UCSD-AML1 (cell line): ENCODE measurements around the gene GRID1.

Experiments used
- DNase-seq: peaks from one replicate; lab custom pipeline; 2025; ENCODE audit not compliant: unreplicated experiment; lab: John Stamatoyannopoulos, UW

The GRID1 gene

DNA sequence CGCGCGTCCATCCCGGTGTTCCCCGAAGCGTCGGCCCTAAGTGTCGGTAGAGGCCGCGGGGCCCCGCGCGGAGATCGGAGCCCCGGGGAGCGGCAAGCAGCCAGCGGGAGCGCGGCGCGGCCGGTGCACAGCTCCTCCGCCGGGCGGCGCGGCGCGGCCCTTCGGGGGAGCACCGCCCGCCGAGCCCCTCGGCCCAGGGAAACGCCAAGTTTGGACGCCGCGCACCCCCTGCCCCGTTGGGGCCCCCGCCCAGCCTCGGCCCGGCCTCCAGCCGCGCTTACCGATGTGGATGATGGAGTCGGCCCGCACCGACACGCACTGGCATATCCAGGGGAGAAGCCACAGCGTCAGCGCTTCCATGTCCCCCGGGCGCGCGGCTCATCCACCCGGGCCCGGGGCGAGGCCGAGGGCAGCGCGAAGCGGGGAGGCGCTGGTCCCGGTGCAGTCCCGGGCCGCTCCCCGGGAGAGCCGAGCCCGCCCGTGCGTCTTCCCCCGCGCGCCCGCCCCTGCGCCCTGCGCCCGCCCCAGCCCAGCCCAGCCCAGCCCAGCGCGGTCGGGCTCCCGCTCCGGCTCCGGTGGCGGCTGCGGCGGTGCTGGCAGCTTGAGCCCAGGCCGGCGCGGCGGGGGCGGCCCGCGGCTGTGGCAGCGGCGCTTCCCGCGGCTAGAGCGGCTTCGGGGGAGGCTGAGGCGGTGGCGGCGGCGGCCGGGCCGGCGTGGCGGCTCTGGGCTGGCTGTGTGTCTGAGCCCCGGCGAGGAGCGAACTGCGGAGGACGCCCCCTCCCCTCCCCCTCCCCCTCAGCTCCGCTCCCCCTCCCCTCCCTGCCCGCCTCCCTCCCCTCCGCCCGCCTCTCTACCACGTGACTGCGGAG is at the start of gene GRID1:
Gene GRID1, minus strand, starts transcription at position 763 of the 869 bp plus-strand sequence.
- DNase-seq, result no peak

DNA sequence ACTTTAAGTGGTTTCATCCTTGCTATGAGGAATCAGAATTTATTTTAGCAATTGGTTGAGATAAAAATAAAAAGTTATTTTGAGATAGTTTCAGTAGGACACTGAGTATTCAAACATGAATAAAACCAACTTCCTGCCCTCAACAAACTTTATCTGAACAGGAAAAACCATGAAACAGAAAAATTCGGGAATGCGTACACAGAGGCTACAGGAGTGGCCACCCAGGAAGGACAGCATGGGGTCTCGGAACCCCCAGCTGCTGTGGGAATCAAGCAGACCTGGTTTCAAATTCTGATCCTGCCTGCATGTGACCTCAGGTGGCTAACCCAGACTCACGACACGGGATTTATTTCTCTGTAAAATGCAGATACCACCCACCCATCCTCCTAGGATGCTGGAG is 49.0 kb upstream of the GRID1 start:
- DNase-seq, result no peak

DNA sequence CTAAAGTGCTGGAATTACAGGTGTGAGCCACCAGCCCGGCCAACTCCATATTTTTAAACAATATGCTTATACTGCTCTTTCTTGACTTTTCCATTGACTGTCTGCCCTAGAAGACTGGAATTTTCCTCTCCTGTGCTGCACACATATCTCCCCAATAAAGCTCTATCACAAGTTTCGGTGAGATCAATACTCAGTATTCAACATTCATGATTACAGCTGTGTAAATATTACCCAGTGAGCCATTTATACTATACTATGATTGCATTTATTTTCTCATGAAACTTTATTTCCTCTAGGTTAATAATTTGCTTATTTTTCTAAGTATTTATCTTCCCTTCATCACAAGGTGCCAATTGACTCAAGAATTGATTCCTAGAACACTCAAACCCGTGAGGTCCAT is 48.5 kb upstream of the GRID1 start:
- DNase-seq, result no peak

GRCh38 chr10:86413046-86413728 is 46.6 kb upstream of the GRID1 start:
- DNase-seq, result no peak

- no peak for DNase-seq
Observed at GRCh38 chr10:86411852-86412560, 45.4 kb upstream of the GRID1 start.

DNA sequence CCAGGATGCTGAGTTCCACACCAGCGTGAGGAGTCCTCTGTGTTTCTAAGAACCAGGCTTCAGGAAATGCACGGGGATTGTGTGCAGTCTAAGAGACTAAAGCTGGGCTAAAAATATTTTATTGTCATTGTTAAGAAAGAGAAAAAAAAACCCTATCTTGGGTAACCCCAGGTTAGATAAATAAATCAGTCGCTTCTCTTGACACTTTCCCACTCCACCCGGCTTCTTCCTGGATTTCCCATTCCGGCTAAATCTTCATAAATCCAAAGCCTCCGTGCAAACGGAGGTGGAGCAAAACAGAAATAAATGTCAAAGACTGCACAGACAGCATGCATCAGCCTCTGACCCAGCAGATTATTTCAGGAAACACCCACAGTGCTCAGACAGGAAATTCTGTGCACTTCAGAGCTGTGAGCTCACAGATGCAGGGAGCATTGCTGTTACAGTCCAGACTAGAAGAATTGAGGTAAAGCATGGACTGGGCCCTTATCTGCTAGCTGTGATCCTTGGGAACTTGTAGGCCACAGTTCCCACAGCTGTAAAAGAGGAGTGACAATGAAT is 44.8 kb upstream of the GRID1 start:
- peak; percentile 41 for DNase-seq

- DNase-seq, result no peak
Observed at GRCh38 chr10:86410542-86411124, 44.0 kb upstream of the GRID1 start.

DNA sequence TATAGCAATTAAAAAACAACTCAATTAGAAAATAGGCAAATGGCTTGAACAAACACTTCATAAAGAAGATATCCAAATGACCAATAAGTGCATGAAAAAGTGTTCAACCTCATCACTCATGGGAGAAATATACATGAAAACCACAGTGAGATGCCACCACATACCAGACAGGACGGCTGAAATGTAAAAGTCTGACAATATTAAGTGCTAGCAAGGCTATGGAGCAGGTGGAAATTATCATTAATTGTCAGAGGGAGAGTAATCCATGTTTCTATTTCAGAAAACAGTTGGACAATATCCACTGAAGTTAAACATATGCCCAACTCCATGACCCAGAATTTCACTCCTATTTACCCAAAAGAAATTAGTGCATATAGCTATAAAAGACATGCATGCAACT is 42.6 kb upstream of the GRID1 start:
- no peak for DNase-seq

- DNase-seq, result no peak
Observed at GRCh38 chr10:86403183-86403797, 36.7 kb upstream of the GRID1 start.

DNA sequence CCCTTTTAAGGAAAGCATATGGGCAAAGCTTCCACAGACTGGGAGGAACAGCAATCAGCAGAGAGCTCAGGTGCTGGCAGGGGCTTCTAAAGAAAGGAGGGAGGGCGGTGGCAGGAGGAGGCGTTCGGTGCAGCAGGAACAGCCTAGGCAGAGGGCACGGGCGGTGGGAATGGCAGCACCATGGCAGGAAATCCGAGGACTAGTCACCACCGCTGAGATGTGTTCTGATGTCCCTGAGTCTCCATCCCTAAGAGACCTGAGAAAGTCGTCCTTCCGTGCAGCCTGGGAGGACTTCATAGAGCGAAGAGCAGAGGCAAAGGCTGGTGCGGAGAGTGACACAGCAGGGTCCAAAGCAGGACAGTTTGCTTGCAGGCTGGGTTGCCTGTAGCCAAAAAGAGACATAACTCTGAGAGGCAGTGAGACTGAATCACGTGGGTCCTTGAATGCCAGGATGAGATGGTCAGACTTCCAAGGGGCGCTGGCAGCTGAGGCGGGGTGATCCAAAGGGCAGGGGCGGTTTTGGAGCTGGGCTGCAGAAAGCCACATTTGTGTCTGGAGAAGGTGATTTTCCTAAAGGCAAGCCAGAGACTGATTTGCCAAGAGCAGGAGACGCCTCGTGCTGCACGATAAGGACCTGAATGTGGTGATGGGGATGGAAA is 35.8 kb upstream of the GRID1 start:
- no peak for DNase-seq

GRCh38 chr10:86401588-86402282 is 35.1 kb upstream of the GRID1 start:
- no peak for DNase-seq

GRCh38 chr10:86400705-86401587 is 34.4 kb upstream of the GRID1 start:
- DNase-seq, result no peak

- peak; percentile 92 for DNase-seq
Observed at GRCh38 chr10:86399879-86400704, 33.5 kb upstream of the GRID1 start.

- DNase-seq, result no peak
Observed at GRCh38 chr10:86399514-86399878, 32.9 kb upstream of the GRID1 start.

DNA sequence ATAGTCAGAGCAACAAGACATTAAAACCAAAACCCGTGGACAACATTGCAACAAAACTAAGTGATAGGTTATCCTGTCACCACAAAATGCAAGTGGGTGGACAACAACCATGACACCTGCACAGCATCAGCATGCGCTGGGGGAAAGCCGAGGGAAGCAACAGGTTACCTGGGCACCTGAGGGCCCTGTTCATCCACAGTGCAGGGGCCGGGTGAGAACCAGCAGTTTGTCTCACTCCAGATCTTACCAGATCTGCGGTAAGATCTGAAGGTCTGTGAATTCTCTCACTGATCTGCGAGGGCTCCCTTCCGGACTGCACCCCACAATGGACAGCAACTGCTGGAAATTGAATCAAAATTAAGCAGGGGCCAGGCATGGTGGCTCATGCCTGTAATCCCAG is 30.5 kb upstream of the GRID1 start:
- no peak for DNase-seq

GRCh38 chr10:86393862-86394455 is 27.4 kb upstream of the GRID1 start:
- no peak for DNase-seq

DNA sequence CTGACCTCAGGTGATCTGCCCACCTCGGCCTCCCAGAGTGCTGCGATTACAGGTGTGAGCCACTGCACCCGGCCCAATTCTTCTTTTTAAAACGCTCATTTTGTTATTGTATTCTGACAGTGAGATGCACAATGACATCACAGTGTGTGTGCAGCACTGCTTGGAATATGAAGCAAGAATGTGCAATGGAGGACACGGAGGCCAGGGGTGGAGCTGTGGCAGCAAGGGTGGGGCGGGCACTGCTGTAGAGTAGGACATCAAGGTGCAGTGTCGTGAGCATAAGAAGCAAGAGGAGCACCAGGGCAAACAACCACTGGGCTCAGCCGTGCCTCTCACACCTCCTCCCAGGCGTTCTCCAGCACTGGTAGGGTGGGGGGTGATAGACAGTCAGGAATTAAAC is 26.8 kb upstream of the GRID1 start:
- no peak for DNase-seq
